WI38 (cell line): ENCODE data around the gene CDPF1.

Experiments
- H3K4me3 ChIP-seq: 2 replicates; pipeline ENCODE4 v1.5.1; 2011; ENCODE audit warnings: low read depth, mild to moderate bottlenecking, control low read depth, low read length
- TF ChIP-seq, protein P1 (sequence below): IDR thresholded peaks from 2 replicates; pipeline ENCODE4 v1.5.1; 2012; ENCODE audit warnings: low read depth, mild to moderate bottlenecking, control low read depth, low read length

Gene CDPF1, protein sequence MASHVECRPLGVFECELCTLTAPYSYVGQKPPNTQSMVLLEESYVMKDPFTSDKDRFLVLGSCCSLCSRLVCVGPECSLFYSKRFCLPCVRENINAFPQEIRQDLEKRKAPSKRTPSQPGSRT

DNA sequence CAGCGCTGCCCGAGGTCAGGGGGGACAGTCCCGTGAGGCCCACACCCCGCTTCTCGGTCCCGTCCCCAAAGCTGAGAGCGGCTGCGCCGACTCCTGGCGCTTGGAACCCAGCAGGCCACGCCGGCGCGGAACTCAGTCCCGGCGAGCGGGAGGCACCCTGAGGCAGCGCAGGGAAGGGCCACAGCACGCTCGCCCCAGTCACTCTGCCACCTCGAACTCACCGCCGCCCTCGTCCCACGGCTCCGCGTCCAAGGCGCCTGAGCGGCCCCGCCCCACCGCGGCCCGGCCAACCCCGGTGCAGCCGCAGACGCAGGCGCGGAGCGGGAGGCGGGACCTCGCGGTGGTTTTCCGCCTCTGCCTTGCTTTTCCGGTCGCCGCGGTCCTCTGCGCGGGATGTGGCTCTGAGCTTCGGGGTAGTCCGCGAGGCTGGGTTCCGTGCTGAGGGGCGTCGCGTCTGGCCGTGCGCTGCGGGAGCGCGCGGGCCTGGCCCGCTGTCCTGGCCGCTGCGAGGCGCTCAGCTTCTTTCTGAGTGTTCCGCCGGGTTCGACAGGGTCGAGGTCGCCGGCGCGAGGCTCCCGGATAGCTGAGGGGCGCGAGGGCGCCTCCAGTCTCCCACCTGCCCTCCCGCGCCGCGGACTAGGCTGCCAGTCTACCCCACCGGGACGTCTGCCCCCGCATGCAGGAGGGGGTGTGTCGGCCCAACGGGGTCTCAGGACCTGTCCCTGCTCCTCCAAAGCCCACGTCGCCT, at the start of gene CDPF1:
Gene CDPF1, minus strand, starts transcription at position 259 of the 748 bp plus-strand sequence. CDS start 2,009 bp downstream, outside the sequence.
- TF ChIP-seq, protein P1, sequence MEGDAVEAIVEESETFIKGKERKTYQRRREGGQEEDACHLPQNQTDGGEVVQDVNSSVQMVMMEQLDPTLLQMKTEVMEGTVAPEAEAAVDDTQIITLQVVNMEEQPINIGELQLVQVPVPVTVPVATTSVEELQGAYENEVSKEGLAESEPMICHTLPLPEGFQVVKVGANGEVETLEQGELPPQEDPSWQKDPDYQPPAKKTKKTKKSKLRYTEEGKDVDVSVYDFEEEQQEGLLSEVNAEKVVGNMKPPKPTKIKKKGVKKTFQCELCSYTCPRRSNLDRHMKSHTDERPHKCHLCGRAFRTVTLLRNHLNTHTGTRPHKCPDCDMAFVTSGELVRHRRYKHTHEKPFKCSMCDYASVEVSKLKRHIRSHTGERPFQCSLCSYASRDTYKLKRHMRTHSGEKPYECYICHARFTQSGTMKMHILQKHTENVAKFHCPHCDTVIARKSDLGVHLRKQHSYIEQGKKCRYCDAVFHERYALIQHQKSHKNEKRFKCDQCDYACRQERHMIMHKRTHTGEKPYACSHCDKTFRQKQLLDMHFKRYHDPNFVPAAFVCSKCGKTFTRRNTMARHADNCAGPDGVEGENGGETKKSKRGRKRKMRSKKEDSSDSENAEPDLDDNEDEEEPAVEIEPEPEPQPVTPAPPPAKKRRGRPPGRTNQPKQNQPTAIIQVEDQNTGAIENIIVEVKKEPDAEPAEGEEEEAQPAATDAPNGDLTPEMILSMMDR = no peak
- H3K4me3 ChIP-seq = peak within 1 kb of the TSS; percentile 84

DNA sequence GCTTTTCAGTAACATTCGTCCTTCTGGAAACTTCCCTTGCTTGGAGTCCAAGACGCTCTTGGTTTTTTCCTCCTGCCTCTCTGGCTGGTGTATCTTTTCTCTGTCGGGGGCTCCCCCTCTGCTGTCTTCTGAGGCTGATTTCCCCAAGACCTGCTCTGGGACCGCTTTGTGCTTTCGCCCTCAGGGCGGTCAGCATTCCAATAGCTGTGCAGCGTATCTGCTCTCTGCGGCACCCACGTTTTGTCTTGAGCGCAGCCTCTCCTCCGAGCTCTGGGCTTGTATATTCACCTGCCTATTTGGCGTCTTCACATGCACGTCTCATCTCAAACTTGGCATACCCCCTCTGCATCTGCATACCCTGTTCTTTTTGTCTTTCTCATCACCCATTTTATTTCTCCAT, 49.0 kb upstream of the CDPF1 start:
- TF ChIP-seq, protein P1 = no peak
- H3K4me3 ChIP-seq = no peak overlapping the region

DNA sequence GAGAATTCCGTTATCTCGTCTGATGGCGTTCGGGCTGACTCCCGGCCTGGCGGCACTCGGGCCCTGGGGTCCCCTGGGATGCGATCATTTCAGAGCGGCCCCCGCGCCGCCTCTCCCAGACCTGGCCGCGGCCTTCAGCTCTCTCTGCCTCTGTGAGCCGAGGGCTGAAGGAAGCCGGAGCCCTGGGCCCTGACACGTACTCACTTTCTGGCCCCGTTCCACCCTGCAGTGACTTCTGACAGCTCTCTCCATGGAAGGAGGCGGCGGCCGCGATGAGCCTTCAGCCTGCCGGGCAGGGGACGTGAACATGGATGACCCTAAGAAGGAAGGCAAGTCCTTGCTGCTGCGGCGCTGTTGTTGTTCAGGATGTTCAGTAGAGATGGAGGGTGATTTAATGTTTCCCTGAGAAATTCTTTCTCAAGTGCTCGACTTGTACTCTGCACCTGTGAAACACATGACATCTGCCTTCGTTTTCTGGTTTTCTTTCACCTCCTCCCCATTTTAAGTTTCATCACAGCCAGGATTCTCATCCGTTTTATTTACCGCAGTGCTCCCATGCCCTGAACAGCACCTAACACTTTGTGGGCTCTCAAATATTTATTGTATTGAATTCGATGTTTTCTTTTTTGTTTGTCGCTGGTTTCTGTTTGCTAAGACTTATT, 47.2 kb upstream of the CDPF1 start:
- peak overlapping the region; percentile 79 for H3K4me3 ChIP-seq
- TF ChIP-seq, protein P1 = no peak

DNA sequence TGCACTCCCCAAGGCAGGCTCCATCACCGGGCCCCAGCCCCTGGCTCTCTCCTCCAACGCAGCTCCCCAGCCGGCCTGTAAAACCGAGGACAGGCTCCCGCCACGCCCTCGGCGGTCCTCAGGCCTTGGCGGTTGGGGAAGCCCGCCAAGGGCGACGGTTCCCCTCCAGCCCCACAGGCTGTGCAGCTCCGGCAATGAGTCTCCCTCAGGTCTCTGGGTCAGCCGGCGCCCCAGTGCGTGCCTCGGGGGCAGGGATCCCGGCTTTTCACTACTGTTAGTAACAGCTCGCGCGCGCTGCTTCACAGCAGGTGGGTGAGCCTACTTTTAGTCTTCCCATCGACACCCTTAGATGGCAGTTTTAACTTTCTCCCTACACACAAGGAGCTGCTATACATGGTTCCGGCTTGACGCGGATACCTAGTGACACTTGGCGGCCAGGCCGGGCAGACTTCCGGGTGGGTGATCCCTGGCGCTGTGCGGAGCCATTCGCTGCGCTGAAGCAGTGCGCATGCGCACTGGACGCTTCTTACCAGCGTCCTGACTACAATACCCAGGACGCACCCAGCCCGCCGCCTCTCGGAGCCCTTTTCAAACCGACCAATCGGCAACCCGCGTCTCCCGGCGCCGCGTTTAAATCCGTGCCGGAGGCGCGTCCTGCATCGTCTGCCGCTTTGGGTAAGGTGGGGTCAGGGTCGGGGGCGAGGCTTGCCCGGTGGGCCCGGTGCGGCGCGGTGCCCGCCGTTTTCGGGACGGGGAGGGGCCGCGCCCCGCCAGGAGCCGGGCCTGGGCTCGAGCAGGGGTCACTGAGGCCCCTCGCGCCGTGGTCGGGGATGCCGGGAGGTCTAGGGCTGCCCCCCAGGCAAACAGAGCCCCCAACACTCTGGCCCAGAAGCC, 46.4 kb upstream of the CDPF1 start, which contains the start of gene GTSE1:
Gene GTSE1, plus strand, starts transcription at position 614 of the 894 bp plus-strand sequence. CDS start 531 bp downstream, outside the sequence.
- TF ChIP-seq, protein P1 = no peak
- H3K4me3 ChIP-seq = peak within 1 kb of the TSS; percentile 79

DNA sequence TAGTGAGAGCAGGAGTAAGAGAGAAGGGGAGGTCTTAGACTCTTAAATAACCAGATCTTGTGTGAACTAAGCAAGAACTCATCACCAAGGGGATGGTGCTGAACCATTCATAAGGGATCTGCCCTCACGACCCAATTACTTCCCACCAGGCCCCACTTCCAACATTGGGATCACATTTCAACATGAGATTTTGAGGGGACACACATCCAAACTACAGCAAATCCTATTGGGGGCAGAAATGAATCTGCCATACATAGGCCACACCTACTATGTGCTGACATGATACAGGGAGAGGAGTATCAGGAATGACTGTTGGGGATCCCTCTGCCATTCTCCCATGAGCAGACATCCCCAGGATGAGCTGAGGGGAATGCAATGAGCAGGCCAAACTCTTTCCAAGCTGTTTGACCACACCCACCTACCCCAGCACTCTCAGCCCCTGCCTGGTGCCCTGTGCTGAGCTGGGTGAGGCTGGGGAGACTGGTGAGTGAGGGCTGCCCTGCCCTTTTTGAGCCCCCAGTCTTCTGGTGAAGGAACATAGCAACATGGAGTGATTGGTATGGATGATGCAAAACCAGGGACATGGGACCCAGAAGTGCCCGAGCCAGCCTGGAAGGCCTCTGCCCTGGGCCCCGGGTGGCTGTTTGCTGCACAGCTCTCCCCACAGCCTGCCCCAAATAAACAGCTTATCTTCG, 45.3 kb upstream of the CDPF1 start:
- H3K4me3 ChIP-seq = peak overlapping the region; percentile 79
- TF ChIP-seq, protein P1 = no peak

DNA sequence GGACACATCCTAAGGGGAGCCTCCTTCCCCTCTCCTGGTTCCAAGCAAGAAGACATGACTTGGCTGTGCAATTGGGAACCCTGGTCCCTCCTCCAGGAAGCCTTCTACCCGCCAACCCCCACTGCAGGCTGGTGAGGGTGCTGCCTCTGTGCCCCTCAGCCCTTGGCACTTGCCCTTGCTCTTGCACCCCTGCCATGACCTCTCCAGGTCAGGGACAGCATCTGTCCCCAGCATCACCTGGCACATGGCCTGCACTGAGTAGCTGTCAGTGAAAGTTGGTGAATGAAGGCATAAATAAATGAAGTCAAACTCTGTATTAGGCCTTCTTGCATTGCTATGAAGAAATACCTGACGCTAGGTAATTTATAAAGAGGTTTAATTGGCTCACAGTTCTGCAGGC, 44.7 kb upstream of the CDPF1 start:
- TF ChIP-seq, protein P1 = no peak
- H3K4me3 ChIP-seq = no peak overlapping the region
